GM18508 (cell line): ENCODE measurements around the gene PLSCR1.
"Not testable (repeated sequence)": the region's sequence is repeated elsewhere in the genome, so short reads cannot be mapped to it uniquely, and the experiment has no call there.

ENCODE experiments used
- ATAC-seq: cut with Tn5 transposase; IDR thresholded peaks from one replicate; pipeline ENCODE4 v1.9.1; 2021; ENCODE audit warnings: moderate number of reproducible peaks; ENCODE audit not compliant: insufficient read depth, unreplicated experiment

Gene PLSCR1

DNA sequence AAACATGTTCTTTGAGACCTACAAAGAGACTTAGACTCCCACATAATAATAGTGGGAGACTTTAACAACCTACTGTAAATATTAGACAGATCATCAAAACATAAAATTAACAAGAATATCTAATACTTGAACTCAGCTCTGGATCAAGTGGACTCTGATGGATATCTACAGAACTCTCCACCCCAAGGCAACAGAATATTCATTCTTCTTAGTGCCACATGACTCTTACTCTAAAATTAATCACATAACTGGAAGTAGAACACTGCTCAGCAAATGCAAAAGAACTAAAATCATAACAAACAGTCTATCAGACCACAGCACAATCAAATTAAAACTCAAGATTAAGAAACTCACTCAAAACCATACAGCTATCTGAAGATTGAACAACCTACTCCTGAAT lies 59.1 kb downstream of the PLSCR1 start:
- ATAC-seq = no peak

DNA sequence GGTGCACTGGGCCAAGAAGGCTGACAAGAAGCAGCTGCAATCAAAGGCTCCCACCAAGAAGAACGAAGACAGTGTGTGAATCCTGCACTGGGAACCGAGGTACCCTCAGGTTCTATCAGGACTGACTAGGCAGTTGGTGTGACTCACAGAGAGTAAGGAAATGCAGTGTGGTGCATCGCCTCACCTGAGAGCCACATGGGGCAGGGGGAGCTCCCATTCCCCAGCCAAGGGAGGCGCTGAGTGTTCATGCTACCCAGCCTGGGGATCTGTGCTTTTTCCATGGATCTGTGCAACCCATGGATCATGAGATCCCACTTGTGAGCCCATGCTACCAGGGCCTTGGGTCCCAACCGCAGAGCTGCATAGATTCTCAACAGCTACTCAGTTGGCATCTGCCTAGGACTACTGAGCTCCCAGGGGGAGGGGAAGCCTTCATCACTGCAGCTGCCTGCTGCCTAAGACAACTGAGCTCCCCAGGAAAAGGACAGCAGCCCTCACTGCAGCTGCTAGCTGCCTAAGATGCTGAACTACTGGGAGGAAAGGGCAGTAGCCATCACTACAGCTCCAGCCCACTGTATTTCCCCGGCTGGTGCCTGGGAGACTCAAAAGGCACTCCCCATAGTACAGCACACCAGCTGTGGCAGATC lies 68.2 kb downstream of the PLSCR1 start:
- ATAC-seq = no peak

DNA sequence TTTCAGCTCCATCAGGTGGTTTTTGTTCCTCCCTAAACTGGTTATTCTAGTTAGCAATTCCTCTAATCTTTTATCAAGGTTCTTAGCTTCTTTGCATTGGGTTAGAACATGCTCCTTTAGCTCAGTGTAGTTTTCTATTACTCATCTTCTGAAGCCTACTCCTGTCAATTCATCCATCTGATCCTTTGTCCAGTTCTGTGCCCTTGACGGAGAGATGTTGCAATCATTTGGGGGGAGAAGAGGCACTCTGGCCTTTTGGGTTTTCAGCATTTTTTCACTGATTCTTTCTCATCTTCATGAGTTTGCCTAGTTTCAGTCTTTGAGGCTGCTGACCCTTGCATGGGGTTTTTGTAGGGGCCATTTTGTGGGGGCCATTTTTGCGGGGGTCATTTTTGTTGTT lies 69.4 kb downstream of the PLSCR1 start:
- ATAC-seq = not testable (repeated sequence)

DNA sequence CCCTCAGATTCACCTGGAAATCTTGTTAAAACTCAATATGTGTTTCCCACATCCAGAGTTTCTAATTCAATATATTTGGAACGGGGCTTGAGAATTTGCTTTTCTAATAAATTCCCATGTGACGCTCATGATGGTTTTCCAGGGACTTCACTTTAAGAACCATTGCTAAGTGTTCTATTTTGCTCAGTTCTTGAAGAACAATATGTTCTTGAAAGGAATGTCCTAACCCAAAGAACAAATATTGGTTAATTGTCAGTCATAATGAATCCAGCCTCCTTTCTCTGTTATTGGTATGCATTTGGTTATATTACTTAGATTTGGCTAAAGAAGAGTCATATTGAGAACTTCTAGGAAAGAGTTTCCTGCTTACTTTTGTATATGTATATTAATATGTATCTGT lies 70.7 kb downstream of the PLSCR1 start:
- ATAC-seq = no peak

DNA sequence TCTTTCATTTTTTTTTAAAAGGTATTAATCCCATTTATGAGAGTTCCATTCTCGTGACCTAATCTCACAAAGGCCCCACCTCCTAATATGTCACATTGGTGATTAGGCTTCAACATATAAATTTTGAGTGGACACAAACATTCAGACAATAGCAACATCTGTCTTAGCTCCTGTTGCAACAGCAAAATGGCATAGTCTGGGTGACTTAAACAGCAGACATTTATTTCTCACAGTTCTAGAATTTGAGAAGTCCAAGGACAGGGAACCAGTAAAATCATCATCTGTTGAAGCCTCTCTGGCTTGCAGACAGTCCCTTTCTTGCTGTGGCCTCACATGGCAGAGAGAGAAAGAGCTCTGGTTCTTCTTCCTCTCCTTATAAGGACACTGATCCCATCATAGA lies 71.8 kb downstream of the PLSCR1 start:
- ATAC-seq = no peak

DNA sequence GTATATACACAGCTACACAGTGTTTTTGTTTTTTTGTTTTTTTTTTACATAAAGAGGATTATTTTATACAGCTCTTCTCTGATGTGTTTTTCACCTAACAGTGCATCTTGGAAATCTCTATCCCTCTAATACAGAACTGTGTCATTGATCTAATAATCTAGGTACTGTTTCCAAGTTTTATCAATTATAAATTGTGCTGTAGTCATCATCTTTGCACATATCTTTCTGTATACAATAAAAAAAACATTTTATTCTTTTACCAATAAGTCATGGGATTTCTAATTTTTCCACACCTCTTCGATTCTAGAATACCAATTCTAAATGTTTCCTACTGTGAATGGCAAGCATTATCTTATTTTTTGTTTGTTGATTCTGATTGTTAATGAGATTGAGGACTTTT lies 73.4 kb downstream of the PLSCR1 start:
- ATAC-seq = no peak

DNA sequence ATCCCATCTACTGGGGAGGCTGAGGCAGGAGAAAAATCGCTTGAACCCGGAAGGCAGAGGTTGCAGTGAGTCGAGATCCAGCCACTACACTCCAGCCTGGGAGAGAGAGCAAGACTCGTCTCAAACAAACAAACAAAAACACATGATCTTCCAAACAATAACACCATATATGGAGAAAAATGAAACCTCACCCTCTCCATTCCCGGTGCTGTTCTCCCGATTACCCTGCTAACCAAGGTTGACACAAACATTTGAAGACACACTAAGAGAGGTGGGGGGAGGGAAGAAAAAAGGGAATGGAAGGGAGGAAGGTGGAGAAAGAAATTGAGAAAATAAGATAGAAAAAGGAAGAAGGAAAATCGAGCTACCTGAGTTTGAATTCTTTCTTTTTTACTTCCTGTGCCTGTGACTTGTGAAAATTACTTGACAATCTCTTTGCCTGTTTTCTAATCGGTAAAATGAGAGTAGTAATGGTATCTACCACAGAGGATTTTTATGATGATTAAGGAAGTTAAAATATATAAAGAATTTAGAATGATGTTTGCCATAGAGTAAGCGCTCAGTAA lies 73.9 kb downstream of the PLSCR1 start:
- no peak for ATAC-seq

DNA sequence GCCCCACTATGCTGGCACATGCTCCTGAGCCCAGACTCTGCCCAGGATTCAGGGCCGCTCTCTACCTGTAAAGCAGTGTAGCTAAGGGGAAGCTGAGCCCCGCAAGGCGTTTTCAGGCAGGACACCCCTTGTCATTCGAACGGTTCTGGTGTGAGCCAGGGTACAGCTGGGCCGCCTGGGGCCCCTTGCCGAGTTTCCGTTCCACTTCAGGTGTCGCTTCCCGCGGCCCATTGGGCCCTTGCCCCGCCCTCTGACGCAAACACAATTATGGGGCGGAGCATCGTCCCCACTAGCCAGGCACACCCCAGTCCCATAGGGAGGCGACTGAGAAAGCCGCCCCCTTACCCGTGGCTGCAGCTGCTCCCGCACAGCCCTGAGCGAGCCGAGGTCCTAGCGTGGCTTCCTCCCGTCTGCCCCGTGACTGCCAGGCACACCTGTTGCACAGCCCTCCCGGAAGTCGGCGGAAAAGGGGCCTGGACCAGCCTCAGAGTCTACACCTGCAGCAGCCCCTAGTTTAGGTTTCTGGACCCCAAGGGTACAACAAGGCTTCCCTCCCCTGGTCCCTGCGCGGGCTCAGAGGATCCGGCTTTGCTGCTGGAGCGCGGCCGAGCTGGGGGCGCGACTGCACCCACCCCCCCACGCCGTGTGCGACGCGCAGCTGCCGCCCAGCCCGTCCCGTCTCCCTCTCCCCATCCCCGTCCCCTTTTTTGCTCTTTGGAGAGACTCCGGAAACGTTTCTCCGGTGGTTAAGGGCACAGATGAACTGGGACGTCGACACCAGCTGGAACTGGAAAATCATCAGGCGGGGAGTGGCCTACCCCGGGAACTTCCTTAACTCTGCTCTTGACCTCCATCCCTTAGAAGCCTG lies 75.0 kb downstream of the PLSCR1 start, which contains the start of gene PLSCR2:
Gene PLSCR2, minus strand, starts transcription at position 412 of the 868 bp plus-strand sequence. CDS start 9,657 bp downstream, outside the sequence.
- ATAC-seq = peak; percentile 91

DNA sequence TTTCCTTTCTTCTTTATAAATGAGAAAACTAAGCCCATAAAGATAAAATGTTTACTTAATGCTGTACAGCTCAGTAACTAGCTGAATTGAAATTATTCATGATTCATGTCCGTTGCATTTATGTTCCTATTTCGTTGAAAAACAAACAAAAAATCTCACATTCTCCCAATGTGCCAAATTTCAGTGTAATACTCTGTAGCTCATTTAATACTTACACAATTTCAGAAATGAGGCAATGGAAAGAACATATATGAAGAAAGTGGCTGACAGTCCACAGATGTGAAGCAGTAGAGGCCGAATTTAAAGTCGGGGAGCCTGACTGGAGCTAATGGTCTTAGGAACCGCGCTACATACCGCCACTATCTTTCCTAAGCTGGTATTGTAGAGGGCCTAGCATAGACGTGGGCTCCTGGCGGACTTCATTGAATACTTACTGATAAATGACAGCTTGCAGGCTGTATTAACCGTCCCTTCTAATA lies 75.7 kb downstream of the PLSCR1 start:
- no peak for ATAC-seq

DNA sequence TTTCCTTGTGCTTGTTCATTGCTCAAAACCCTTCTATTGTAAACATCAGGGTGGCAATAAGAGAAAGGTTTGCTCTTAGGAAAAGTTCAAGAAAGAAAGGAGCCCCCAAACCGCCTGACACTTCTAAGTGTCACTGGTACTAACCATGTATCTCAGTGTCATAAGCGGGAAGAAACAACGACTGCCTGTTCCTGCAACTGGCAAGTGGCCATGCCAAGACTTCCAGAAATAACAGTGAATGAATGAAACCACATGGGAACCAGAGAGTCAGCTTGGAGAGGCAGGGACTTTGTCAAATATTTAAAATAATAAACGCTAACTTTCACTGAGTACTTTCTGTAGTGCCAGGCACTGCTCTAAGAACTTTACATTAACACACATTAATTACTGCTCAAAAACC lies 76.2 kb downstream of the PLSCR1 start:
- ATAC-seq = no peak

DNA sequence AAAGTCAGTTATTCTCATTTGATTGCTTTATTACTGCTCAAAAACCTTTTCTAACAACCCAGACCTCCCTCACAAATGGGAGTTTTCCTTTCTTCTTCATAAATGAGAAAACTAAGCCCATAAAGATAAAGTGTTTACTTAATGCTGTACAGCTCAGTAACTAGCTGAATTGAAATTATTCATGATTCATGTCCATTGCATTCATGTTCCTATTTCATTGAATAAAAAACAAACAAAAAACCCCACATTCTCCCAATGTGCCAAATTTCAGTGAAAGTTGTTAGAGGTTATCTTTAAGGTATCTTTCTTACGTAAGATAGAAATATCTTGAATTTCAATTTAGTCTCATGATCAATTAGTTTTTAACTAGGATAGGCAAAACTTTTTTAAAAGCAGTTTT lies 77.8 kb downstream of the PLSCR1 start:
- no peak for ATAC-seq

DNA sequence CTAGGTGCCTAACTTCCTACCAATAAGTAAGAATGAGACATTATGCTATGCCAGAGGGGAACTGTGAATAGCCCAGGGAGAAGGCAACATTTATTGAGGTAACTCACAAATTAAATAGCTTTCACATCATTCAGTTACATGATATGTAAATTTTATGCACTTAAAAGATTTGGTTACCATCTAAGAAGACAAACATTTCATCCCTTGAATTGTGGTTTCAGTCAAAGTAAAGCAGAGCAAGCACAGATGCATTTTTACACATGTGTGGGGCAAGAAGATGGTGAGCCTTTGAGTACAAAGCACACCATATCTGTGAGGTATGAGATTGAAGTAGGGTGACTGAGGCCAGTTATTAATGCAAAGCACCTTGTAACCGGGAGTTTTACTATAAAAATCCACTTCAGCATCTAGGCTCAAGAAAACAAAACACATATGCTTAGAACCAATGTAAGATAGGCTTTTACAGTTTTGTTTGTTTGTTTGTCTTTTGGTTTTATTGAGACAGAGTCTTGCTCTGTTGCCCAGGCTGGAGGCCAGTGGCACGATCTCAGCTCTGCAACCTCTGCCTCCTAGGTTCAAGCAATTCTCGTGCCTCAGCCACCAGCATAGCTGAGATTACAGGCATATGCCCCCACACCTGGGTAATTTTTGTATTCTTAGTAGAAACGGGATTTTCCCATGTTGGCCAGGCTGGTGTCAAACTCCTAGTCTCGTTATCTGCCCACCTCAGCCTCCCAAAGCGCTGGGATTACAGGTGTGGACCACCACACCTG lies 78.5 kb downstream of the PLSCR1 start:
- no peak for ATAC-seq
